IPS DF 4.7 (cell line): ENCODE data around the gene MICAL1.

Experiments
- DNase-seq: peaks from one replicate; pipeline ENCODE4 v3.0.0-alpha.2; 2013; ENCODE audit warnings: low spot score; ENCODE audit errors: extremely low read depth

MICAL1 gene

DNA sequence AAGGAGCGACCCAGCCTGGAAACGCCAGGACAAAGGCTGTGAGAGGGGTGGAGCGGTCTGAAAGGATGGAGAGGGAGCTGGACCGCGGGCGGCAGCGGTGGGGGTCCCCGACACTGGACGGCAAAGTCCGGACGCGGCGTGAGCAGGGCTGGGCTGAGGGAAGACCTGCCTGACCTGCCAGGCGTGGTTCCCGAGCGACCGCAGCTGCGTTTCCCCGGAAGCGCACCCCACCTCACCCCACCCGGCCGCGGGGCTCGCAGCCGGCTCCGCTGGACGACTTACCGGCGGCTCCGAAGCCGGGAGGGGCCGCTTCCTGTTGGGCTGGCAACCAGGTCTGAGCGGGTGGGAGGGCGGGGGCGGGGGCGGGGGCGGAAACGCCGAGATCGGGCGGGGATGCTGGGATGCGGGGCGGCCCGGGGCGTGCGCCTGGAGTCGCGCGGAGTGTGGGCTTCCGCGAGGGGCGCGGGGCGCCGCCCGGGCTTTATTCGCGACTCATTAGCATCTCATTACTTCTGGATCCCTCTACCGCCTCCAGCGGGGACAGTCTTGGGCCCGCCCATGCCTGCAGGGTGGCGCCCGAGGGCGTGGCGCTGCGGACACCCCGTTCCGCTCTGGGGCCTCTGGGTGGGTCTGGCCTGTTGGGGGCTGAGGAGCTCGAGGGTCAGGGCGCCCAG is at the start of gene MICAL1:
TSS of gene MICAL1 (minus strand) at position 336 of the 674 bp plus-strand sequence. CDS start 1,576 bp downstream, outside the sequence.
- no peak for DNase-seq

- DNase-seq, result no peak
Measured at GRCh38 chr6:109503327-109504224, 48.0 kb upstream of the MICAL1 start.

GRCh38 chr6:109498936-109499335 is 43.4 kb upstream of the MICAL1 start:
- DNase-seq, result no peak

GRCh38 chr6:109498052-109498451 is 42.5 kb upstream of the MICAL1 start:
- no peak for DNase-seq

- no peak for DNase-seq
Measured at GRCh38 chr6:109496036-109496772, 40.6 kb upstream of the MICAL1 start.

- no peak for DNase-seq
Measured at GRCh38 chr6:109493865-109494264, 38.3 kb upstream of the MICAL1 start.

DNA sequence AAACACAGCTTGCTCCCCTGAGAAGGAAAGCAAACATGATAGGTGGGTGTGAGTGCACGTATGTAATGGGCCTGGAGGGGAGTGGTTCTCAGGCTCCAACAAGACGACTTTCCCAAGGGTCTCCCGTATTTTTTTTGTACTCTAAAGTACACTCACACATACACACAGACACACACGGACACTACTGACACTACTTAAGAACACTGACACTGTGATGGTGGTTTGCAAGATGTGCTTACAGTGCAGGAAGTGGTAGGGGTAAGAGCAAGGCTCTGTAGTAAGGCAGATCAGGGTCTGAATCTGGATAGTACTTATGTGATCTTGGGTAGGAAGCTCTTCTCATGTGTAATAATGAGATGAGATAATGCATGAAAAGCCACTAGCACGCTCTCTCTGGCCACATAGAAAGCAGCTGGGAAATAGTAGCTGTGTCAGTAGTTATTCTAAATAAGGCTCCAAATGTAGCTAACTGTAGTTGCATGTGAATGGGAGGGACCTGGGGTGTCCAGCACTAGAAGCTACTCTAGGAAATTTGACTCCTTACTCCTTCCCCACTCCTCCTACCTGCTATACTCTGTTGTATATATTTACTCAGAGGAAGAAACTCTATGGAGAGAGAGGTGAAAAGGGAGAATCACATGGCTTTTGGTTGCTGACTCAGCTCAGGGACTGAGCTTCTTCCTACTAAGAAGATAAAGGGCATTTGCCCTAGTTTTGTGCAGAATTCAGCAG is 35.8 kb upstream of the MICAL1 start:
- no peak for DNase-seq

GRCh38 chr6:109490713-109491112 is 35.1 kb upstream of the MICAL1 start:
- DNase-seq, result no peak

DNA sequence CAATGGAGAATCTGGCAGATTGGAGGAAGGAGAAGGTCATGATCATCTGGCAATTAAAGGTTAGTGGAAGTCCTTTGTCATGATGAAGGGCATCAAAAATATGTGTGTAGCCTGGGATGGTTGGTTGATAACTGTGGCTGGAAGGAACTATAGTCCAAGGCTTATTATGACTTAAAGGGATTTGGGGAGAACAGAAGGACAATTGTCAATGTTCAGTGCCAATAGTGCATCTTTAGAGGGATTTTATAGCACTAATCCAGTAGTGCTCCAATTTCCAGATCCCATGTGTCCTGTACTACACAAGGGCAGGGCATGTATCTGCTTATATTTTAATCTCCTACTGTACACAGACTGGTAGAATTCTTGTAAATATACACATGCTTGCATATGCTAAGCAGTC is 32.4 kb upstream of the MICAL1 start:
- no peak for DNase-seq

- DNase-seq, result no peak
Measured at GRCh38 chr6:109486068-109486467, 30.5 kb upstream of the MICAL1 start.

GRCh38 chr6:109485266-109485935 is 29.8 kb upstream of the MICAL1 start:
- no peak for DNase-seq

- DNase-seq, result no peak
Measured at GRCh38 chr6:109484122-109484521, 28.6 kb upstream of the MICAL1 start.

GRCh38 chr6:109483735-109484057 is 28.1 kb upstream of the MICAL1 start:
- DNase-seq, result no peak

- DNase-seq, result no peak
Measured at GRCh38 chr6:109482905-109483734, 27.5 kb upstream of the MICAL1 start, which contains the start of gene ZBTB24. Gene ZBTB24 (minus strand): TSS chr6:109483219. CDS start chr6:109482026, 1,193 bp downstream.

DNA sequence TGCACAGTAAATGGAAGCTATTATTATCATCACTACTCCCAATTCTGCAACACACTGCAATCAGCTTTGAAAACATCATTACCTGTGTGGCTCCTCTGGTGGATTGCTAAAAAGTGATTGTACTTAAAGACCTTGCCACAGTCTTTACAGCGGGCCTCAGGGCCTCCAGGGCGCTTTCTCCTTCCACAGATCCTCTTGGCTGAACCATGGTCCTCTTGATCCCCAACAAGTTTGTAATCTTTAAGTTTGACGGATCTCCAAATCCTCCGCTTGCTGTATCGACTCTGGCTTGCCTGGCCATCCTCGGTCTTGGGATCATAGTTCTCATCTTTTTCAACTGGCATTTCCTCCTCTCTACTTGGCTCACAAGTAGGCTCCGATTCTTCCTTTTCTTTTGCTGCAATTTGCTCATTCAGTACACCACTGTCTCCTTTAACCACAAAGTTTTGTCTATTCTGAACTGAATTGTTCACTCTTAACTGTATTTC is 25.5 kb upstream of the MICAL1 start:
- no peak for DNase-seq

GRCh38 chr6:109478841-109479624 is 23.5 kb upstream of the MICAL1 start:
- no peak for DNase-seq

DNA sequence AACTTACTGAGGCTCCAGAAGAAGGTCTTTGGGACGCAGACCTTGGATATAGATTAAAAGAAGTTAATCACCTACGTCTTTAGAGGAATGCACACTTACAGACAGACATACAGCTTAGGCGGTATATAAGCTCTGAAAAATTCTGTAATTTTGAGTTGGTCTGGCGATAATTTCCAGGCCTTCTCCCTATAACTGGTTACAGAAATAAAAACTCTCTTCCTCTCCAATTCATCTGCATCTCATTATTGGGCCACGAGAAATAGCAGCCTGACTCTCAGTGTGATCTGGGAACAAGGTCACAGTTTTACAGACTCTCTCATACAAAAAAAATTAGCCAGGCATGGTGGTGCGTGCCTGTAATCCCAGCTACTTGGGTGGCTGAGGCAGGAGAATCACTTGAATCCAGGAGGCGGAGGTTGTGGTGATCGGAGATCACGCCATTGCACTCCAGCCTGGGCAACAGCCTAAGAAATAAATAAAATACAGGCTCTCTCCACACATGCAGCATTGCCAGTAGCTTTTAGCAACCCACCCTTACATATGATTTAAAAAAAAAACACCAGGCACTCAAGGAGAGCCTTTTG is 22.7 kb upstream of the MICAL1 start:
- no peak for DNase-seq

GRCh38 chr6:109477725-109478124 is 22.2 kb upstream of the MICAL1 start:
- no peak for DNase-seq
